Right lobe of liver (tissue), 6 donors: ENCODE data around the gene THRAP3. TPM values are rescaled to one million over a fixed set of nuclear protein-coding genes. Genes with fewer than 3 reads are reported as not detected.

Source experiments
- ATAC-seq, 4 donors: fragments of 200-7000 bp; cut with Tn5 transposase; one replicate each; pipeline ENCODE4 v1.9.1; 2020; ENCODE audit warnings: mild to moderate bottlenecking in 4 of 4, moderate library complexity in 4 of 4
- DNase-seq, 3 donors: peaks; one replicate each; pipeline ENCODE4 v3.0.0-alpha.2; 2020
- H3K27ac ChIP-seq, 3 donors: fragments of 200-600 bp; one replicate each; pipeline ENCODE4 v1.8.0; 2022
- H3K27me3 ChIP-seq, 2 donors: fragments of 200-600 bp; one replicate each; pipeline ENCODE4 v1.8.0; 2022
- H3K36me3 ChIP-seq, 4 donors: fragments of 200-600 bp; sonication (generic) in 1 of 4; one replicate each; pipeline versions ENCODE4 v1.5.1 to v1.8.0; 2017 to 2022; ENCODE audit warnings: control low read depth in 1 of 4
- H3K4me1 ChIP-seq, 4 donors: fragments of 200-600 bp; sonication (generic) in 1 of 4; one replicate each; pipeline versions ENCODE4 v1.5.1 to v1.8.0; 2017 to 2022; ENCODE audit warnings: control low read depth in 1 of 4
- H3K4me3 ChIP-seq, 3 donors: fragments of 200-600 bp; one replicate each; pipeline ENCODE4 v1.8.0; 2022
- H3K9me3 ChIP-seq, 4 donors: fragments of 200-600 bp; sonication (generic) in 1 of 4; one replicate each; pipeline versions ENCODE4 v1.5.1 to v1.8.0; 2017 to 2022; ENCODE audit warnings: control low read depth in 1 of 4
- CTCF ChIP-seq, 4 donors: fragments of 200-600 bp in 3 of 4; fragments of 450-650 bp in 1 of 4; IDR thresholded peaks; one replicate each; pipeline versions ENCODE4 v1.5.1 to v1.8.0; 2016 to 2022; ENCODE audit warnings: antibody characterized with exemption in 4 of 4, mild to moderate bottlenecking in 2 of 4
- POLR2A ChIP-seq: fragments of 450-650 bp; IDR thresholded peaks from one replicate; pipeline ENCODE4 v1.6.1; 2017; ENCODE audit warnings: antibody characterized with exemption, mild to moderate bottlenecking
- WGBS: methylation state at CpG from one replicate; pipeline ENCODE4 v1.1.6; 2018; ENCODE audit warnings: low coverage, low lambda C conversion rate; ENCODE audit not compliant: insufficient coverage; ENCODE audit errors: missing lambda C conversion rate; 5-methylcytosine and 5-hydroxymethylcytosine counted together
- intact Hi-C, 2 donors: fragments of 100-400 bp; cut with DNase I; formaldehyde crosslinking; loops; one replicate each; pipeline versions ENCODE4 v1.11.2 to v1.14.1; 2022
- total RNA-seq, 6 experiments: library from RNA; depleted of rRNA in 2 of 6; stranded (reverse); fragments of >200 nt in 2 of 6; fragmentation: NEBNext Ultra II Directional in 3 of 6; extraction: Animal tissue kit (Norgen Biotek cat#: 25700) in 3 of 6; gene quantifications; one replicate each; pipeline versions ENCODE4 v1.1.0 to v1.2.4, GENCODE V29; 2016 to 2023
- donor health status: DM: no; HTN: yes; CAD: no.
- donor health status: DM: no; HTN: no; CAD: no.
- donor health status: DM: no; HTN: no; CAD: no.
- donor health status: DM: no; HTN: yes; CAD: no.
- donor health status: DM: no; HTN: yes; CAD: no.

Gene THRAP3
- total RNA-seq, 6 experiments from 2014 or later, result 33.7 to 53.6 (median 40.7) TPM

DNA sequence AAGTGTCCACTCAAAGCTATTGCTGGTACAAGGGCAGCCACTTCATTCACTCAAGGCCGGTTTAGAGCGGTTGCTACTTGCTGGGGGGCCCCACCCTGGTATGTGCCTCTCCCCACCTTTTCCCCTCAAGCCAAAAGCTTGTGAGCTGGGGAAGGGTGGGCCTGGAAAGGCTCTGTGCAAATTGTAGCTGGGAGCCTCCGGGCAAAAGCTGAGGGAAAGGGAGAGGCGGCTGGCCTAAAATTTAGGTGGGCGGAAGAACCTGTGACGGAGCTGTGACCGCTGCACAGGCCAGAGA, 81.6 kb downstream of the THRAP3 start:
- DNase-seq (no peak), ATAC-seq (no peak)
- Histone ChIP-seq H3K27ac (peak overlapping the region in 1 of 3 donors; percentile 46), H3K27me3 (no peaks in the 10 kb centered on the region), H3K36me3 (peaks cover 3 to 39% (median 14%) of the 10 kb centered on the region in 4 donors), H3K4me1 (peaks cover 0 to 4% (median 0%) of the 10 kb centered on the region in 4 donors), H3K9me3 (no peaks in the 10 kb centered on the region), H3K4me3 (peak overlapping the region in 2 of 3 donors; percentile 68 to 78)
- TF ChIP-seq CTCF (IDR thresholded peaks at IDR 0.05), result no peak
- TF ChIP-seq POLR2A, result no peak
- whole genome bisulfite sequencing, result 100% methylated on average over 1 of the region's 7 CpGs
- intact Hi-C loops, result no loop called here

DNA sequence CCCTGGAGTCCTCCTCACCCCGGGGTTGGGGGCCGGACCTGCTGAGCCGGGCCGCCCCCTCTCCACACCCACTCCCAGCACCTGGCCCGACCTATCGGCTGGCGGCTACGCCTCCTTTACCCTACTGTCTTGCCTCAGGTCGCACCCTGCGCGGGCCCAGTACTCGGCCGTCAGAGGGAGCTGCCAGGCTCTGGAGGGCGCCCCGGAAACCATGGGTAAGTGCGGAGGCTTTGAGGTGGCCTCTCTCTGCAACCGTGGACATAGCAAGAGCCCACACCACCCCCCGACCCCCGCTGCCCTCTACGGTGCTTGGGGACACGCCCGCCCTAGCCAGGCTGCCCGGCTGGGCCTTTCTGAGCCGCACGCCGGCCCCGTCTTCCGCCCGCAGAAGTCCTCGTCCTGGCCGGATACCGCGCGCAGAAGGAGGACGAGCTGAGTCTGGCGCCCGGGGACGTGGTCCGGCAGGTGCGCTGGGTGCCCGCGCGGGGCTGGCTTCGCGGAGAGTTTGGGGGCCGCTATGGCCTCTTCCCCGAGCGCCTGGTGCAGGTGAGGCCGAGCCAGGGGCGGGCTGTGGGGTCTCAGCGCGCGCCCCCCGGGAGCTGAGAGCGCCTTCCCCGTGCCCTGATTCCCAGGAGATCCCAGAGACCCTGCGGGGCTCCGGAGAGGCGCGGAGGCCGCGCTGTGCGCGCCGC, 82.1 kb downstream of the THRAP3 start, which contains the start of gene SH3D21:
Gene SH3D21 (plus strand): TSS at position 159 of the 692 bp plus-strand sequence. CDS start 53 bp downstream, at position 212.
- peak in 2 of 4 donors; percentile 1 to 29 for TF ChIP-seq CTCF (IDR thresholded peaks at IDR 0.05)
- no peak for TF ChIP-seq POLR2A
- 3% methylated on average over 10 of the region's 65 CpGs for WGBS
- intact Hi-C loops, result no loop called here
- ATAC-seq (peak; percentile 63 to 74 (median 74)), DNase-seq (peak; percentile 71 to 79 (median 79))
- Histone ChIP-seq H3K4me3 (peak within 1 kb of the TSS; percentile 68 to 78 (median 68)), H3K36me3 (peaks cover 3 to 34% (median 10%) of the 10 kb centered on the region in 4 donors), H3K27me3 (no peaks in the 10 kb centered on the region), H3K9me3 (no peaks in the 10 kb centered on the region), H3K27ac (peak within 1 kb of the TSS; percentile 26 to 69 (median 46)), H3K4me1 (peaks cover 0 to 4% (median 0%) of the 10 kb centered on the region in 4 donors)

DNA sequence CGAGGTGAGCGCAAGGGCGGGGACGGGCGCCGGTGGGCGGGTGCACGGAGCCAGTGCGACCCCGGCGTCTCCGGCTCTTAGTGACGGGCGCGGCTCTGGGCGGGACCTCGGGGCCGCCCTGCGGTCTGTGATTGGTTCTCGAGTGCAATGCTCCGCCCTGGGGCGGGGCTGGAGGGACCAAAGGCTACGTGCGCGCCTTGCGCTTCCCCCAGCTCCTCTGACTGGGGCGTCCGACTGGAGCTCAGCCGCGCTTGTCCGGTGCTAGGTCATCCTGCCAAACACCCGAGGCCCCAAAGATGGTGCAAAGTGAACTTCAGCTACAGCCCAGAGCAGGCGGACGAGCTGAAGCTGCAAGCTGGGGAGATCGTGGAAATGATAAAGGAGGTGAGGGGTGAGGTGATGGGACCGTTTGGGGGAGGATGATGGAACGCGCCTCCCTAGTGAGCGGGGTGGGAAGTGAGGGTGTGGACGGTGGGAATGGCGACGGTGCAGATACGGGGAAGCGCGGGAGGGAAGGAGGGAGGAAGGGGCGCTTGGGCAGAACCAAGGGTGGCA, 82.7 kb downstream of the THRAP3 start:
- DNase-seq (peak; percentile 94 to 95 (median 95)), ATAC-seq (peak; percentile 94 to 98 (median 96))
- 3% methylated on average over 18 of the region's 46 CpGs for WGBS
- TF ChIP-seq POLR2A (peak; percentile 61), CTCF (IDR thresholded peaks at IDR 0.05) (no peak)
- Histone ChIP-seq H3K9me3 (no peaks in the 10 kb centered on the region), H3K27ac (peak overlapping the region; percentile 26 to 69 (median 46)), H3K4me1 (peaks cover 0 to 4% (median 0%) of the 10 kb centered on the region in 4 donors), H3K27me3 (no peaks in the 10 kb centered on the region), H3K36me3 (peaks cover under 1 to 28% (median 5%) of the 10 kb centered on the region in 4 donors), H3K4me3 (peak overlapping the region; percentile 68 to 78 (median 68))
- intact Hi-C loops, result no loop called here

DNA sequence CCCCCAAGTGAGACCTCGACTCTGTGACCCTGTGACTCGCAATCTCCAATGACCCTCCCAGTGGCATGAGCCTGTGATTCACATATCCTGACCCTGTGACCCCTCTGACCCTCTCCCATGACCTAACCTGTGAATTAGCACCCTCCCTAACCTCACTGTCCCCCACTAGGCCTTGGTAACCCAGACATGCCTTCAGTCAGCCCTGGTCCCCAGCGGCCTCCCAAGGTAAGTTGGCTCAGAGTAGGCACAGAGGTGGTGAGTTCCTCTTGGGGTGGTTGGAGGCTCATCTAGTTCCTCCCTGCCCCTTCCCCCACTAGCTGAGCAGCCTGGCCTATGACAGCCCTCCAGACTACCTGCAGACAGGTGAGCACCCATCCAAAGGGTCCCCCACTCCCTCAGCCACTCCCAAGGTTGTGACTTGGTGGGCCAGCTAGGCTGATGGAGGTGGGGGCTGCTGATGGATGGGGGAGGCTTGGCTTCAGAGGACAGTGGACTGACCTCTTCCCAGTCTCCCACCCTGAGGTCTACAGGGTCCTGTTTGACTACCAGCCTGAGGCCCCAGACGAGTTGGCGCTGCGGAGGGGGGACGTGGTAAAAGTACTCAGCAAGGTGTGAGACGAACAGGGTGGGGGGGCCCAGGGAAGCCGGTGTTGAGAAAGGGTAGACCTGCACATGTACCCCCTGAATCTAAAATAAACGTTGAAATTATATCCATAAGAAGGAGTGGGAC, 83.5 kb downstream of the THRAP3 start:
- H3K27me3 ChIP-seq, result no peaks in the 10 kb centered on the region
- no peak for ATAC-seq
- no peak overlapping the region for H3K27ac ChIP-seq
- DNase-seq, result peak in 1 of 3 donors; percentile 45
- no peak for TF ChIP-seq CTCF (IDR thresholded peaks at IDR 0.05)
- no peak for TF ChIP-seq POLR2A
- no peaks in the 10 kb centered on the region for H3K9me3 ChIP-seq
- whole genome bisulfite sequencing, result 83% methylated on average over 2 of the region's 10 CpGs
- intact Hi-C loops, result no loop called here
- peaks cover 0 to 4% (median 0%) of the 10 kb centered on the region in 4 donors for H3K4me1 ChIP-seq
- H3K4me3 ChIP-seq, result peak overlapping the region in 1 of 3 donors; percentile 68
- H3K36me3 ChIP-seq, result peaks cover 0 to 20% (median 1%) of the 10 kb centered on the region in 4 donors
